NCI-H146 (cell line): ENCODE data around the gene STAMBPL1.
"Not testable (repeated sequence)": the region's sequence is repeated elsewhere in the genome, so short reads cannot be mapped to it uniquely, and the experiment has no call there.

Source experiments
- DNase-seq: peaks from one replicate; lab custom pipeline; 2025; lab: John Stamatoyannopoulos, UW

Gene STAMBPL1

GRCh38 chr10:88879534-88880281, at the start of gene STAMBPL1:
STAMBPL1 (plus strand) TSS chr10:88880245; CDS start chr10:88901709, 21,464 bp downstream.
- peak; percentile 76 for DNase-seq

- no peak for DNase-seq
Observed at GRCh38 chr10:88830643-88831268, 49.3 kb upstream of the STAMBPL1 start.

- peak; percentile 27 for DNase-seq
Observed at GRCh38 chr10:88831709-88832108, 48.3 kb upstream of the STAMBPL1 start.

- DNase-seq = no peak
Observed at GRCh38 chr10:88832376-88832775, 47.7 kb upstream of the STAMBPL1 start.

GRCh38 chr10:88833156-88833555, 46.9 kb upstream of the STAMBPL1 start:
- no peak for DNase-seq

- no peak for DNase-seq
Observed at GRCh38 chr10:88833723-88834122, 46.3 kb upstream of the STAMBPL1 start.

- peak; percentile 79 for DNase-seq
Observed at GRCh38 chr10:88835096-88835909, 44.7 kb upstream of the STAMBPL1 start.

GRCh38 chr10:88835910-88836221, 44.2 kb upstream of the STAMBPL1 start:
- DNase-seq = no peak

- not testable (repeated sequence) for DNase-seq
Observed at GRCh38 chr10:88837632-88838031, 42.4 kb upstream of the STAMBPL1 start.

GRCh38 chr10:88838766-88839350, 41.2 kb upstream of the STAMBPL1 start:
- DNase-seq = no peak

- DNase-seq = no peak
Observed at GRCh38 chr10:88840104-88840503, 39.9 kb upstream of the STAMBPL1 start.

- no peak for DNase-seq
Observed at GRCh38 chr10:88840881-88841280, 39.2 kb upstream of the STAMBPL1 start.

- DNase-seq = no peak
Observed at GRCh38 chr10:88841316-88842111, 38.5 kb upstream of the STAMBPL1 start.

- no peak for DNase-seq
Observed at GRCh38 chr10:88843171-88843570, 36.9 kb upstream of the STAMBPL1 start.

GRCh38 chr10:88848499-88848898, 31.5 kb upstream of the STAMBPL1 start:
- DNase-seq = no peak

GRCh38 chr10:88849234-88849633, 30.8 kb upstream of the STAMBPL1 start:
- no peak for DNase-seq

- DNase-seq = no peak
Observed at GRCh38 chr10:88850712-88851111, 29.3 kb upstream of the STAMBPL1 start.

GRCh38 chr10:88851706-88852105, 28.3 kb upstream of the STAMBPL1 start, which contains the start of gene ANKRD22:
ANKRD22 (minus strand) TSS chr10:88851844; CDS start chr10:88851607, 237 bp downstream.
- peak; percentile 59 for DNase-seq

GRCh38 chr10:88852327-88852726, 27.7 kb upstream of the STAMBPL1 start:
- no peak for DNase-seq

- no peak for DNase-seq
Observed at GRCh38 chr10:88853155-88853881, 26.7 kb upstream of the STAMBPL1 start.

GRCh38 chr10:88854684-88855083, 25.4 kb upstream of the STAMBPL1 start:
- no peak for DNase-seq
